ENCODE results near the gene LITAF.

DNA sequence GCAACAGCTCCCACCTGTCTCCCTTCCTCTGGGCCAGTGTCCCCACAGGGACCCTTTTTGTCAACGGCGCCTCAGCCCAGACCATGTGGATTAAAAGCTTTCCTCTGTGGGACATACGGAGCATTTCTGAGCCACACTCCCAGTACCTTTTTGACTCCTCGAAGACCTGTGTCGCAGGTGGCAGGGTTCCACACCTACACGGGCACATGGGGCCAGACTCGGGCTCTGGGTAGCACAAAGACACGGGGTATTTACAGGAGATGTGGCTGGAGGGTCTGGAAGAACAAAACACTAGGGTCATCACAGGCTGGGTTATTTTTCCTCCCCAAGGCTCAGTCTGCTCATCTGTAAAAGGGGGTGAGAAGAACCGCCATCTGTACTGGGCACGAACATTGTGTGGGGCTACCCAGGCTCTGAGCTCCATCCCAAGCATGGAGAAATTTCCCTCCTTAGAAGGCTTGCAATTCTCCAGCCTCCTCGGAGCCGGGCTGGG lies 49.0 kb upstream of the LITAF start:
- TF ChIP-seq, protein P1, sequence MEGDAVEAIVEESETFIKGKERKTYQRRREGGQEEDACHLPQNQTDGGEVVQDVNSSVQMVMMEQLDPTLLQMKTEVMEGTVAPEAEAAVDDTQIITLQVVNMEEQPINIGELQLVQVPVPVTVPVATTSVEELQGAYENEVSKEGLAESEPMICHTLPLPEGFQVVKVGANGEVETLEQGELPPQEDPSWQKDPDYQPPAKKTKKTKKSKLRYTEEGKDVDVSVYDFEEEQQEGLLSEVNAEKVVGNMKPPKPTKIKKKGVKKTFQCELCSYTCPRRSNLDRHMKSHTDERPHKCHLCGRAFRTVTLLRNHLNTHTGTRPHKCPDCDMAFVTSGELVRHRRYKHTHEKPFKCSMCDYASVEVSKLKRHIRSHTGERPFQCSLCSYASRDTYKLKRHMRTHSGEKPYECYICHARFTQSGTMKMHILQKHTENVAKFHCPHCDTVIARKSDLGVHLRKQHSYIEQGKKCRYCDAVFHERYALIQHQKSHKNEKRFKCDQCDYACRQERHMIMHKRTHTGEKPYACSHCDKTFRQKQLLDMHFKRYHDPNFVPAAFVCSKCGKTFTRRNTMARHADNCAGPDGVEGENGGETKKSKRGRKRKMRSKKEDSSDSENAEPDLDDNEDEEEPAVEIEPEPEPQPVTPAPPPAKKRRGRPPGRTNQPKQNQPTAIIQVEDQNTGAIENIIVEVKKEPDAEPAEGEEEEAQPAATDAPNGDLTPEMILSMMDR (IDR thresholded peaks at IDR 0.05): no peak
- no peak for TF ChIP-seq POLR2A (IDR thresholded peaks at IDR 0.05)
